GM23338 (cell line): Measurements from ENCODE around the gene LAT. TPM values are rescaled to one million over a fixed set of nuclear protein-coding genes. Genes with fewer than 3 reads are reported as not detected.

Experiments
- ATAC-seq: fragments of 200-7000 bp; cut with Tn5 transposase; 3 replicates; pipeline ENCODE4 v1.9.1; 2020
- DNase-seq: peaks from one replicate; pipeline ENCODE4 v3.0.0-alpha.2; 2015; ENCODE audit warnings: low spot score
- H2AFZ ChIP-seq: fragments of 200-600 bp; sonication (generic); 2 replicates; pipeline ENCODE4 v1.8.0; 2016; ENCODE audit warnings: antibody characterized with exemption, mild to moderate bottlenecking, moderate library complexity
- H3F3A ChIP-seq: fragments of 200-600 bp; sonication (generic); replicated peaks from 2 replicates; pipeline ENCODE4 v1.8.0; 2017; ENCODE audit warnings: antibody characterized with exemption, mixed run types, low read depth
- H3K27ac ChIP-seq: fragments of 200-600 bp; sonication (generic); 2 replicates; pipeline ENCODE4 v1.6.1; 2016; ENCODE audit warnings: low read depth
- H3K27me3 ChIP-seq: fragments of 200-600 bp; sonication (generic); 2 replicates; pipeline ENCODE4 v1.8.0; 2016; ENCODE audit warnings: mild to moderate bottlenecking, mixed run types, moderate library complexity; ENCODE audit not compliant: insufficient read depth
- H3K36me3 ChIP-seq: fragments of 200-600 bp; sonication (generic); 2 replicates; pipeline ENCODE4 v1.8.0; 2016; ENCODE audit warnings: mild to moderate bottlenecking; ENCODE audit not compliant: insufficient read depth
- H3K4me1 ChIP-seq: fragments of 200-600 bp; sonication (generic); 2 replicates; pipeline ENCODE4 v1.8.0; 2016; ENCODE audit warnings: mild to moderate bottlenecking, moderate library complexity; ENCODE audit not compliant: insufficient read depth
- H3K4me2 ChIP-seq: fragments of 200-600 bp; sonication (generic); 2 replicates; pipeline ENCODE4 v1.7.1; 2017; ENCODE audit warnings: mixed run types
- H3K4me3 ChIP-seq: fragments of 200-600 bp; sonication (generic); 2 replicates; pipeline ENCODE4 v1.6.1; 2016; ENCODE audit warnings: mixed run types
- H3K79me2 ChIP-seq: fragments of 200-600 bp; sonication (generic); replicated peaks from 2 replicates; pipeline ENCODE4 v1.8.0; 2017; ENCODE audit warnings: mild to moderate bottlenecking; ENCODE audit not compliant: insufficient read depth
- H3K9me2 ChIP-seq: fragments of 200-600 bp; sonication (generic); 2 replicates; pipeline ENCODE4 v1.8.0; 2017; ENCODE audit not compliant: insufficient read depth
- H4K20me1 ChIP-seq: fragments of 200-600 bp; sonication (generic); replicated peaks from 2 replicates; pipeline ENCODE4 v1.8.0; 2017; ENCODE audit warnings: mild to moderate bottlenecking; ENCODE audit not compliant: insufficient read depth
- H3K27ac Mint-ChIP-seq: 2 replicates; pipeline ENCODE4 v1.8.0; 2020; ENCODE audit warnings: inconsistent platforms, mild to moderate bottlenecking, moderate library complexity, mixed read lengths
- H3K27me3 Mint-ChIP-seq: 3 replicates; pipeline ENCODE4 v1.8.0; 2022; ENCODE audit warnings: low read depth, mild to moderate bottlenecking, moderate library complexity, mixed read lengths, inconsistent platforms; ENCODE audit not compliant: insufficient read depth, poor library complexity
- H3K36me3 Mint-ChIP-seq: 3 replicates; pipeline ENCODE4 v1.8.0; 2021; ENCODE audit warnings: low read depth, mild to moderate bottlenecking, inconsistent platforms, moderate library complexity, mixed read lengths
- H3K4me1 Mint-ChIP-seq: 3 replicates; pipeline ENCODE4 v1.8.0; 2020; ENCODE audit warnings: mild to moderate bottlenecking, inconsistent platforms, mixed read lengths
- H3K4me3 Mint-ChIP-seq: 3 replicates; pipeline ENCODE4 v1.8.0; 2021; ENCODE audit warnings: moderate library complexity, mild to moderate bottlenecking, inconsistent platforms, mixed read lengths
- H3K9me3 Mint-ChIP-seq: 3 replicates; pipeline ENCODE4 v1.8.0; 2020; ENCODE audit warnings: moderate library complexity, mild to moderate bottlenecking, inconsistent platforms, mixed read lengths
- EZH2 ChIP-seq: fragments of 200-600 bp; sonication (generic); IDR thresholded peaks from one replicate; pipeline ENCODE4 v1.8.0; 2017; ENCODE audit warnings: antibody characterized with exemption, mild to moderate bottlenecking, low read depth; ENCODE audit not compliant: unreplicated experiment
- EZH2phosphoT487 ChIP-seq: fragments of 200-600 bp; sonication (generic); IDR thresholded peaks from one replicate; pipeline ENCODE4 v1.8.1; 2018; ENCODE audit warnings: antibody characterized with exemption; ENCODE audit not compliant: unreplicated experiment
- POLR2AphosphoS5 ChIP-seq: IDR thresholded peaks from 2 replicates; pipeline ENCODE4 v1.6.1; 2016; ENCODE audit warnings: antibody characterized with exemption, low read depth
- STAT1 ChIP-seq: IDR thresholded peaks from one replicate; pipeline ENCODE4 v1.6.1; 2016; ENCODE audit warnings: antibody characterized with exemption; ENCODE audit not compliant: unreplicated experiment
- ZNF114 ChIP-seq: fragments of 250-450 bp; sonication (Bioruptor Pico); IDR thresholded peaks from 2 replicates; pipeline ENCODE4 v1.5.0; 2020; ENCODE audit warnings: mild to moderate bottlenecking, moderate library complexity
- ZNF331 ChIP-seq: fragments of 250-450 bp; sonication (Bioruptor Pico); IDR thresholded peaks from 2 replicates; pipeline ENCODE4 v1.5.0; 2020; ENCODE audit warnings: low read depth, mild to moderate bottlenecking, moderate library complexity
- polyA plus RNA-seq: library from polyadenylated mRNA; unstranded; fragments of >200 nt; fragmentation: Nextera tagmentation; extraction: Ambion mirVana; gene quantifications from 2 replicates; pipeline ENCODE4 v1.2.1, GENCODE V29; 2016
- total RNA-seq: library from RNA; depleted of rRNA; stranded (reverse); fragments of >200 nt; shearing (Covaris generic); gene quantifications from 2 replicates; pipeline ENCODE4 v1.2.3, GENCODE V29; 2014
- TF ChIP-seq, protein P1 (sequence below): fragments of 250-450 bp; sonication (Bioruptor Pico); IDR thresholded peaks from 2 replicates; pipeline ENCODE4 v1.5.0; 2020; ENCODE audit warnings: mild to moderate bottlenecking, moderate library complexity
- TF ChIP-seq, protein P2 (sequence below): IDR thresholded peaks from one replicate; pipeline ENCODE4 v1.6.1; 2018; ENCODE audit warnings: antibody characterized with exemption; ENCODE audit not compliant: unreplicated experiment

Gene LAT
- total and polyA plus RNA-seq, 2 experiments from 2014 or later, result 2.2 to 2.4 TPM

DNA sequence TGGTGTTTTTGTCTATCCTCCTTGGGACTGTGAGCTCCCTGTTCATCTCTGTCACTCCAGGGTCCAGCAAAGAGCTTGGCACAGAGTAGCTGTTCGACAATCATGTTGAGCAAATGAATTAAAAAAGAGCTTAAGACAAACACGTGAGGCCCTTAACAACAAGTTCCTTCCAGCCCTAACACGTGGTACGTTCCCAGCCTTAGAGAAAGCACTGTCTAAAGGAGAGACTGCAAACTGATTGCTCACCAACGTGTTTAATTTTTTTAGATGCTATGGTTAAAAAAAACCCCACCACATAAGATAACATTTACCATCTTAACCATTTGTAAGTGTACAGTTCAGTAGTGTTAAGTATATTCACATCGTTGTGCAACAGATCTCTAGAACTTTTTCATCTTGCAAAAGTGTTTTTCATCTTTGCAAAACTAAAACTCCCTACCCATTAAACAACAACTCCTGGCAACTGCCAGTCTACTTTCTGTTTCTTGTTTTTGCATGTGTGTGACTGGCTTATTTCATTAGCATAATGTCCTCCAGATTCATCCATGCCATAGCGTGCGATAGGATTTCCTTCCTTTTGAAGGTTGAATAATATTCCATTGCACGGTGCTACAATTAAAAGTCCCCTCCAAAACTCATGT is 28.2 kb downstream of the LAT start (continued):
- TF ChIP-seq, protein P1, sequence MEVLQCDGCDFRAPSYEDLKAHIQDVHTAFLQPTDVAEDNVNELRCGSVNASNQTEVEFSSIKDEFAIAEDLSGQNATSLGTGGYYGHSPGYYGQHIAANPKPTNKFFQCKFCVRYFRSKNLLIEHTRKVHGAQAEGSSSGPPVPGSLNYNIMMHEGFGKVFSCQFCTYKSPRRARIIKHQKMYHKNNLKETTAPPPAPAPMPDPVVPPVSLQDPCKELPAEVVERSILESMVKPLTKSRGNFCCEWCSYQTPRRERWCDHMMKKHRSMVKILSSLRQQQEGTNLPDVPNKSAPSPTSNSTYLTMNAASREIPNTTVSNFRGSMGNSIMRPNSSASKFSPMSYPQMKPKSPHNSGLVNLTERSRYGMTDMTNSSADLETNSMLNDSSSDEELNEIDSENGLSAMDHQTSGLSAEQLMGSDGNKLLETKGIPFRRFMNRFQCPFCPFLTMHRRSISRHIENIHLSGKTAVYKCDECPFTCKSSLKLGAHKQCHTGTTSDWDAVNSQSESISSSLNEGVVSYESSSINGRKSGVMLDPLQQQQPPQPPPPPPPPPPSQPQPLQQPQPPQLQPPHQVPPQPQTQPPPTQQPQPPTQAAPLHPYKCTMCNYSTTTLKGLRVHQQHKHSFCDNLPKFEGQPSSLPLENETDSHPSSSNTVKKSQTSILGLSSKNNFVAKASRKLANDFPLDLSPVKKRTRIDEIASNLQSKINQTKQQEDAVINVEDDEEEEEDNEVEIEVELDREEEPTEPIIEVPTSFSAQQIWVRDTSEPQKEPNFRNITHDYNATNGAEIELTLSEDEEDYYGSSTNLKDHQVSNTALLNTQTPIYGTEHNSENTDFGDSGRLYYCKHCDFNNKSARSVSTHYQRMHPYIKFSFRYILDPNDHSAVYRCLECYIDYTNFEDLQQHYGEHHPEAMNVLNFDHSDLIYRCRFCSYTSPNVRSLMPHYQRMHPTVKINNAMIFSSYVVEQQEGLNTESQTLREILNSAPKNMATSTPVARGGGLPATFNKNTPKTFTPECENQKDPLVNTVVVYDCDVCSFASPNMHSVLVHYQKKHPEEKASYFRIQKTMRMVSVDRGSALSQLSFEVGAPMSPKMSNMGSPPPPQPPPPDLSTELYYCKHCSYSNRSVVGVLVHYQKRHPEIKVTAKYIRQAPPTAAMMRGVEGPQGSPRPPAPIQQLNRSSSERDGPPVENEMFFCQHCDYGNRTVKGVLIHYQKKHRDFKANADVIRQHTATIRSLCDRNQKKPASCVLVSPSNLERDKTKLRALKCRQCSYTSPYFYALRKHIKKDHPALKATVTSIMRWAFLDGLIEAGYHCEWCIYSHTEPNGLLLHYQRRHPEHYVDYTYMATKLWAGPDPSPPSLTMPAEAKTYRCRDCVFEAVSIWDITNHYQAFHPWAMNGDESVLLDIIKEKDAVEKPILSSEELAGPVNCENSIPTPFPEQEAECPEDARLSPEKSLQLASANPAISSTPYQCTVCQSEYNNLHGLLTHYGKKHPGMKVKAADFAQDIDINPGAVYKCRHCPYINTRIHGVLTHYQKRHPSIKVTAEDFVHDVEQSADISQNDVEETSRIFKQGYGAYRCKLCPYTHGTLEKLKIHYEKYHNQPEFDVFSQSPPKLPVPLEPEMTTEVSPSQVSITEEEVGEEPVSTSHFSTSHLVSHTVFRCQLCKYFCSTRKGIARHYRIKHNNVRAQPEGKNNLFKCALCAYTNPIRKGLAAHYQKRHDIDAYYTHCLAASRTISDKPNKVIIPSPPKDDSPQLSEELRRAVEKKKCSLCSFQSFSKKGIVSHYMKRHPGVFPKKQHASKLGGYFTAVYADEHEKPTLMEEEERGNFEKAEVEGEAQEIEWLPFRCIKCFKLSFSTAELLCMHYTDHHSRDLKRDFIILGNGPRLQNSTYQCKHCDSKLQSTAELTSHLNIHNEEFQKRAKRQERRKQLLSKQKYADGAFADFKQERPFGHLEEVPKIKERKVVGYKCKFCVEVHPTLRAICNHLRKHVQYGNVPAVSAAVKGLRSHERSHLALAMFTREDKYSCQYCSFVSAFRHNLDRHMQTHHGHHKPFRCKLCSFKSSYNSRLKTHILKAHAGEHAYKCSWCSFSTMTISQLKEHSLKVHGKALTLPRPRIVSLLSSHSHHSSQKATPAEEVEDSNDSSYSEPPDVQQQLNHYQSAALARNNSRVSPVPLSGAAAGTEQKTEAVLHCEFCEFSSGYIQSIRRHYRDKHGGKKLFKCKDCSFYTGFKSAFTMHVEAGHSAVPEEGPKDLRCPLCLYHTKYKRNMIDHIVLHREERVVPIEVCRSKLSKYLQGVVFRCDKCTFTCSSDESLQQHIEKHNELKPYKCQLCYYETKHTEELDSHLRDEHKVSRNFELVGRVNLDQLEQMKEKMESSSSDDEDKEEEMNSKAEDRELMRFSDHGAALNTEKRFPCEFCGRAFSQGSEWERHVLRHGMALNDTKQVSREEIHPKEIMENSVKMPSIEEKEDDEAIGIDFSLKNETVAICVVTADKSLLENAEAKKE (CRISPR knock-in tag), result no peak
- no peak for TF ChIP-seq EZH2
- no peak for TF ChIP-seq ZNF114 (CRISPR knock-in tag)

DNA sequence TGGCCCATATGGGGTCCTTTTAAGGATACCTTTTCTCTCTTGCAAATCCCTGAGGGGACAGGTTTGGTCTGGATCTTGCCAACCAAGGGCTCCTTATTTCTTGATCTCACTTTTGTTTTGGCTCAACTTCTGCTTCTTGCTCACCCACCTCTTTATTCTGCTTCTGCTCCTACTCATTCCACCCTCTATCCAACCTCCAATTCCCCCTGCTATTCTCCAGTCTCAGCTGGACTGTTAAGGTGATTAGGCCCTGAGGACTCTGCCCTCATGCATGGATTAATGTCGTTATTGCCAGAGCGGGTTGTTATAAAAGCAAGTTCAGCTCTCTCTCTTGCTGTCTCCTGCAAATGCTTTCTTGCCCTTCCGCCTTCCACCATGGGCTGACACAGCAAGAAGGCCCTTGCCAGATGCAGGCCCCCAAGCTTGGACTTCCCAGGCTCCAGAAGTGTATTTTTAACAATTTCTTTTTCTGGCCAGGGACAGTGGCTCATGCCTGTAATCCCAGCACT is 29.8 kb downstream of the LAT start:
- H3K27ac ChIP-seq, result no peak overlapping the region
- no peak for ATAC-seq
- no peaks in the 10 kb centered on the region for H3K27me3 ChIP-seq
- no peaks in the 10 kb centered on the region for H3K4me1 ChIP-seq
- H3K36me3 Mint-ChIP-seq, result no peaks in the 10 kb centered on the region
- H2AFZ ChIP-seq, result no peak overlapping the region
- H3K4me2 ChIP-seq, result no peak overlapping the region
- no peaks in the 10 kb centered on the region for H3K9me2 ChIP-seq
- DNase-seq, result no peak
- no peaks in the 10 kb centered on the region for H4K20me1 ChIP-seq
- no peak overlapping the region for H3K4me3 ChIP-seq
- peaks cover 3% of the 10 kb centered on the region for H3K27me3 Mint-ChIP-seq
- no peaks in the 10 kb centered on the region for H3K79me2 ChIP-seq
- H3K27ac Mint-ChIP-seq, result no peak overlapping the region
- H3F3A ChIP-seq, result no peaks in the 10 kb centered on the region
- no peaks in the 10 kb centered on the region for H3K4me1 Mint-ChIP-seq
- no peaks in the 10 kb centered on the region for H3K36me3 ChIP-seq
- no peaks in the 10 kb centered on the region for H3K9me3 Mint-ChIP-seq
- no peak overlapping the region for H3K4me3 Mint-ChIP-seq
- TF ChIP-seq, protein P2, sequence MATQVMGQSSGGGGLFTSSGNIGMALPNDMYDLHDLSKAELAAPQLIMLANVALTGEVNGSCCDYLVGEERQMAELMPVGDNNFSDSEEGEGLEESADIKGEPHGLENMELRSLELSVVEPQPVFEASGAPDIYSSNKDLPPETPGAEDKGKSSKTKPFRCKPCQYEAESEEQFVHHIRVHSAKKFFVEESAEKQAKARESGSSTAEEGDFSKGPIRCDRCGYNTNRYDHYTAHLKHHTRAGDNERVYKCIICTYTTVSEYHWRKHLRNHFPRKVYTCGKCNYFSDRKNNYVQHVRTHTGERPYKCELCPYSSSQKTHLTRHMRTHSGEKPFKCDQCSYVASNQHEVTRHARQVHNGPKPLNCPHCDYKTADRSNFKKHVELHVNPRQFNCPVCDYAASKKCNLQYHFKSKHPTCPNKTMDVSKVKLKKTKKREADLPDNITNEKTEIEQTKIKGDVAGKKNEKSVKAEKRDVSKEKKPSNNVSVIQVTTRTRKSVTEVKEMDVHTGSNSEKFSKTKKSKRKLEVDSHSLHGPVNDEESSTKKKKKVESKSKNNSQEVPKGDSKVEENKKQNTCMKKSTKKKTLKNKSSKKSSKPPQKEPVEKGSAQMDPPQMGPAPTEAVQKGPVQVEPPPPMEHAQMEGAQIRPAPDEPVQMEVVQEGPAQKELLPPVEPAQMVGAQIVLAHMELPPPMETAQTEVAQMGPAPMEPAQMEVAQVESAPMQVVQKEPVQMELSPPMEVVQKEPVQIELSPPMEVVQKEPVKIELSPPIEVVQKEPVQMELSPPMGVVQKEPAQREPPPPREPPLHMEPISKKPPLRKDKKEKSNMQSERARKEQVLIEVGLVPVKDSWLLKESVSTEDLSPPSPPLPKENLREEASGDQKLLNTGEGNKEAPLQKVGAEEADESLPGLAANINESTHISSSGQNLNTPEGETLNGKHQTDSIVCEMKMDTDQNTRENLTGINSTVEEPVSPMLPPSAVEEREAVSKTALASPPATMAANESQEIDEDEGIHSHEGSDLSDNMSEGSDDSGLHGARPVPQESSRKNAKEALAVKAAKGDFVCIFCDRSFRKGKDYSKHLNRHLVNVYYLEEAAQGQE, result no peak
- no peak for TF ChIP-seq STAT1
- no peak for TF ChIP-seq EZH2phosphoT487
- TF ChIP-seq ZNF331, result no peak
- TF ChIP-seq POLR2AphosphoS5, result no peak
